NCI-H524 treated with DMSO at 0.1 percent for 48 hours (cell line): ENCODE results near the gene TKT.

Experiments used
- DNase-seq: peaks from one replicate; lab custom pipeline; 2025; lab: John Stamatoyannopoulos, UW

The TKT gene

GRCh38 chr3:53180305-53181023 lies 75.4 kb downstream of the TKT start:
- DNase-seq: no peak

- no peak for DNase-seq
Measured at GRCh38 chr3:53179580-53179979, 76.2 kb downstream of the TKT start.

GRCh38 chr3:53178246-53178645 lies 77.6 kb downstream of the TKT start:
- DNase-seq: no peak

DNA sequence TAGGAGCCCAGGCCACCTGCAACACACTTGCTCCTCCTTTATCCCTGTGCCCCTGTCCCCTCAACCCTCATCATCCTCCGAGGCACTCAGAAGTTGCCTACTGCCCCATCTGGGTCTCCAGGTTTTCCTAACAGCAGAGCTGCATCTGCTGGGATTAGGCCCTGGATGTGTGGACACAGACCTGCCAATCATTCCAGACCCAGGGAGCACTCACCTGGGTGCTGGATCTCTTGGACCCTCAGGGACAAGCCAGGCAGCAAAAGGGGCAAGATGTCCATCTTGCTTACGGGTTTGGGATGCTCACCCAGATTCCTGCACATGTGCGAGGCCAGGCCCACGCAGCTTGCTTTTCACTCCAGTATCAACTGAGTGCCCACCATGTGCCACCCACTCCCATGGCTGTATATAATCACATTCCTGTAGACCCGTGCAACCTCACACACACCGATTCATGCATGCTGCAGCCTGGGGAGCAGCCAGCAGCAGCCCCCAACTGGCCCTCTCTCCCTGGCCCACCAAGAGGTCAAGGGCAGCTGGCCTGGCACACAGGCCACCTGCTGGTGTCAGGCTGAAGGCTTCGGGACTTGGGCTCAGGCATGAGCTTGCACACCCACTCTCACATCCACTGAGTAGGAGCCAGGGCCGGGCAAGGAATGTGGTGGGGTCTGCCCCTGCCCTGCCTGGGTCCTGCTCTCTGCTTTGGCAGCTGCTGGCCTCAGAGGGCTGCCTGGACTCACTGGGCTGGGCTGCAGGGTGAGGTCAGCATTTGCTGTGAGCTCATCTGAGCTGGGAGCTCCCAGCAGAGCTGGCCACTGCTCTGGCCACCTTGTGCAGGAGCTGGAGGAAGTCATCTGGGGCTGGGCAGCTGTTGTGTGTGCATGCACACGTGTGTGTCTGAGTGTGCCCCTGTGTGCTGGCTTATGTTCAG lies 79.9 kb downstream of the TKT start:
- DNase-seq: no peak
